HUES48 (cell line): ENCODE measurements around the gene RABL6.
"Not testable (repeated sequence)": the region's sequence is repeated elsewhere in the genome, so short reads cannot be mapped to it uniquely, and the experiment has no call there.

Experiments
- H3K27ac ChIP-seq: one replicate; pipeline ENCODE4 v1.7.0; 2013; ENCODE audit warnings: low read depth, low read length, inconsistent platforms
- H3K27me3 ChIP-seq: 2 replicates; pipeline ENCODE4 v1.6.1; 2013; ENCODE audit warnings: mild to moderate bottlenecking, low read length; ENCODE audit not compliant: control insufficient read depth, insufficient read depth
- H3K36me3 ChIP-seq: 2 replicates; pipeline ENCODE4 v1.6.1; 2013; ENCODE audit warnings: low read length; ENCODE audit not compliant: control insufficient read depth, insufficient read depth
- H3K4me1 ChIP-seq: 2 replicates; pipeline ENCODE4 v1.6.1; 2013; ENCODE audit warnings: mild to moderate bottlenecking, low read length; ENCODE audit not compliant: control insufficient read depth, insufficient read depth
- H3K4me3 ChIP-seq: 2 replicates; pipeline ENCODE4 v1.5.1; 2013; ENCODE audit warnings: mild to moderate bottlenecking, low read depth, low read length
- H3K9ac ChIP-seq: 2 replicates; pipeline ENCODE4 v1.6.1; 2013; ENCODE audit warnings: mild to moderate bottlenecking, low read depth, low read length, moderate library complexity
- H3K9me3 ChIP-seq: 2 replicates; pipeline ENCODE4 v1.6.1; 2013; ENCODE audit warnings: low read length; ENCODE audit not compliant: control insufficient read depth, insufficient read depth

Gene RABL6

GRCh38 chr9:136807281-136808074, at the start of gene RABL6:
TSS of gene RABL6 (plus strand) at chr9:136807948. CDS start at chr9:136808197, 249 bp downstream.
- Histone ChIP-seq H3K27me3 (peaks cover 1% of the 10 kb centered on the region; the same call in 1 of the 2 replicates), H3K9ac (peak within 1 kb of the TSS; percentile 85), H3K9me3 (no peaks in the 10 kb centered on the region), H3K27ac (peak within 1 kb of the TSS; percentile 89), H3K4me3 (peak within 1 kb of the TSS; percentile 85), H3K4me1 (peaks cover 9% of the 10 kb centered on the region; the same call in 1 of the 2 replicates), H3K36me3 (peaks cover 26% of the 10 kb centered on the region)

- no peaks in the 10 kb centered on the region for H3K27me3 ChIP-seq
These were observed 48.7 kb upstream of the RABL6 start for GRCh38 chr9:136759001-136759400.

GRCh38 chr9:136759436-136760325, 48.1 kb upstream of the RABL6 start:
- no peak overlapping the region for H3K4me3 ChIP-seq
- H3K27ac ChIP-seq = no peak overlapping the region
- no peaks in the 10 kb centered on the region for H3K27me3 ChIP-seq
- H3K36me3 ChIP-seq = no peaks in the 10 kb centered on the region
- no peak overlapping the region for H3K9ac ChIP-seq
- no peaks in the 10 kb centered on the region; the same call in 1 of the 2 replicates for H3K4me1 ChIP-seq
- no peaks in the 10 kb centered on the region for H3K9me3 ChIP-seq

More at GRCh38 chr9:136759001-136759400, 48.7 kb upstream of the RABL6 start:
- Histone ChIP-seq H3K9me3 (no peaks in the 10 kb centered on the region), H3K27ac (no peak overlapping the region), H3K36me3 (no peaks in the 10 kb centered on the region), H3K4me3 (no peak overlapping the region), H3K4me1 (no peaks in the 10 kb centered on the region; the same call in 1 of the 2 replicates), H3K9ac (no peak overlapping the region)

GRCh38 chr9:136760424-136760823, 47.3 kb upstream of the RABL6 start:
- Histone ChIP-seq H3K9ac (no peak overlapping the region), H3K27ac (no peak overlapping the region), H3K4me1 (no peaks in the 10 kb centered on the region; the same call in 1 of the 2 replicates), H3K27me3 (no peaks in the 10 kb centered on the region), H3K4me3 (no peak overlapping the region), H3K9me3 (no peaks in the 10 kb centered on the region), H3K36me3 (no peaks in the 10 kb centered on the region)

- H3K4me1 ChIP-seq, H3K9ac ChIP-seq, H3K9me3 ChIP-seq, H3K36me3 ChIP-seq, H3K27me3 ChIP-seq, H3K4me3 ChIP-seq, H3K27ac ChIP-seq: not testable (repeated sequence)
These were observed 46.8 kb upstream of the RABL6 start for GRCh38 chr9:136760834-136761544.

GRCh38 chr9:136761545-136761981, 46.2 kb upstream of the RABL6 start:
- no peaks in the 10 kb centered on the region; the same call in 1 of the 2 replicates for H3K4me1 ChIP-seq
- no peak overlapping the region for H3K9ac ChIP-seq
- H3K36me3 ChIP-seq = no peaks in the 10 kb centered on the region
- no peak overlapping the region for H3K27ac ChIP-seq
- no peak overlapping the region for H3K4me3 ChIP-seq
- H3K9me3 ChIP-seq = no peaks in the 10 kb centered on the region
- H3K27me3 ChIP-seq = no peaks in the 10 kb centered on the region

GRCh38 chr9:136762221-136762691, 45.5 kb upstream of the RABL6 start:
- Histone ChIP-seq H3K4me3 (no peak overlapping the region), H3K9me3 (no peaks in the 10 kb centered on the region), H3K4me1 (no peaks in the 10 kb centered on the region; the same call in 1 of the 2 replicates), H3K27me3 (no peaks in the 10 kb centered on the region), H3K9ac (no peak overlapping the region), H3K36me3 (no peaks in the 10 kb centered on the region), H3K27ac (no peak overlapping the region)

GRCh38 chr9:136762915-136763648, 44.7 kb upstream of the RABL6 start:
- Histone ChIP-seq H3K4me1 (no peaks in the 10 kb centered on the region; the same call in 1 of the 2 replicates), H3K9ac (no peak overlapping the region), H3K27me3 (no peaks in the 10 kb centered on the region), H3K36me3 (no peaks in the 10 kb centered on the region), H3K27ac (no peak overlapping the region), H3K9me3 (no peaks in the 10 kb centered on the region), H3K4me3 (peak overlapping the region; percentile 37)

GRCh38 chr9:136763649-136764035, 44.1 kb upstream of the RABL6 start:
- H3K27ac ChIP-seq = no peak overlapping the region
- H3K4me1 ChIP-seq = no peaks in the 10 kb centered on the region; the same call in 1 of the 2 replicates
- H3K9me3 ChIP-seq = no peaks in the 10 kb centered on the region
- no peaks in the 10 kb centered on the region for H3K36me3 ChIP-seq
- no peak overlapping the region for H3K9ac ChIP-seq
- H3K4me3 ChIP-seq = peak overlapping the region; percentile 37; the same call in 1 of the 2 replicates
- H3K27me3 ChIP-seq = no peaks in the 10 kb centered on the region
